HG02938 (cell line): Measurements from ENCODE around the gene CFAP77.
"Not testable (repeated sequence)": the region's sequence is repeated elsewhere in the genome, so short reads cannot be mapped to it uniquely, and the experiment has no call there.

Experiments used
- ATAC-seq: cut with Tn5 transposase; IDR thresholded peaks from one replicate; pipeline ENCODE4 v1.9.1; 2021; ENCODE audit warnings: mild to moderate bottlenecking, moderate library complexity; ENCODE audit not compliant: unreplicated experiment

Gene CFAP77

GRCh38 chr9:132543960-132544359 lies 133.9 kb downstream of the CFAP77 start:
- no peak for ATAC-seq

GRCh38 chr9:132545578-132545977 lies 135.6 kb downstream of the CFAP77 start:
- no peak for ATAC-seq

- ATAC-seq = no peak
Measured at GRCh38 chr9:132546148-132547051, 136.4 kb downstream of the CFAP77 start.

- ATAC-seq = no peak
Measured at GRCh38 chr9:132547052-132547431, 137.0 kb downstream of the CFAP77 start.

GRCh38 chr9:132547436-132547835 lies 137.4 kb downstream of the CFAP77 start:
- ATAC-seq = no peak

GRCh38 chr9:132547976-132548730 lies 138.1 kb downstream of the CFAP77 start:
- ATAC-seq = no peak

- no peak for ATAC-seq
Measured at GRCh38 chr9:132548751-132549640, 139.0 kb downstream of the CFAP77 start.

GRCh38 chr9:132551556-132551955 lies 141.5 kb downstream of the CFAP77 start:
- ATAC-seq = no peak

- no peak for ATAC-seq
Measured at GRCh38 chr9:132552041-132552440, 142.0 kb downstream of the CFAP77 start.

- no peak for ATAC-seq
Measured at GRCh38 chr9:132554755-132555154, 144.7 kb downstream of the CFAP77 start.

- no peak for ATAC-seq
Measured at GRCh38 chr9:132555528-132555927, 145.5 kb downstream of the CFAP77 start.

GRCh38 chr9:132556235-132556634 lies 146.2 kb downstream of the CFAP77 start:
- ATAC-seq = no peak

GRCh38 chr9:132556714-132557113 lies 146.7 kb downstream of the CFAP77 start:
- no peak for ATAC-seq

- ATAC-seq = no peak
Measured at GRCh38 chr9:132557159-132557558, 147.1 kb downstream of the CFAP77 start.

- no peak for ATAC-seq
Measured at GRCh38 chr9:132559711-132560110, 149.7 kb downstream of the CFAP77 start.

- no peak for ATAC-seq
Measured at GRCh38 chr9:132560616-132561202, 150.7 kb downstream of the CFAP77 start.

GRCh38 chr9:132562306-132562573 lies 152.2 kb downstream of the CFAP77 start:
- ATAC-seq = no peak

GRCh38 chr9:132564526-132564925 lies 154.5 kb downstream of the CFAP77 start:
- ATAC-seq = no peak

GRCh38 chr9:132568787-132569186 lies 158.8 kb downstream of the CFAP77 start:
- not testable (repeated sequence) for ATAC-seq

- ATAC-seq = no peak
Measured at GRCh38 chr9:132571806-132572600, 162.0 kb downstream of the CFAP77 start.
